ENCODE data around the gene TEKT5. TPM values are rescaled to one million over a fixed set of nuclear protein-coding genes. Genes with fewer than 3 reads are reported as not detected.

TEKT5 gene
- total RNA-seq, 1 experiment from 2014 or later: not detected

- Mint-ChIP-seq H3K9me3 (ENCODE audit: unreplicated experiment) (no peaks in the 10 kb centered on the region), H3K27me3 (ENCODE audit: insufficient read depth, unreplicated experiment) (no peaks in the 10 kb centered on the region), H3K27ac (ENCODE audit: unreplicated experiment) (no peak overlapping the region), H3K36me3 (ENCODE audit: insufficient read depth, unreplicated experiment) (peaks cover 9% of the 10 kb centered on the region), H3K4me3 (ENCODE audit: unreplicated experiment) (no peak overlapping the region), H3K4me1 (ENCODE audit: low read depth, unreplicated experiment) (peaks cover 12% of the 10 kb centered on the region)
- TF ChIP-seq CTCF (IDR thresholded peaks at IDR 0.05; ENCODE audit: insufficient read depth in 1 of 2, low read depth in 1 of 2, low read length in 1 of 2, severe bottlenecking in 1 of 2, unreplicated experiment in 1 of 2): no peak
- no peaks in the 10 kb centered on the region for H3K36me3 ChIP-seq (ENCODE audit: control insufficient read depth, insufficient read depth, low read length)
- no peak for DNase-seq
- BruUV-seq (replicated peaks): no TSS peak
- peaks cover 18% of the 10 kb centered on the region for H3K4me1 ChIP-seq
- ChIA-PET POLR2A (no interaction called here), CTCF (interaction anchor here (1.0 kb wide), 1 partner anchor 225 kb away, joined by 3 read pairs; no protein-coding TSS in a partner anchor)
- H3K4me3 ChIP-seq (ENCODE audit: low read depth, low read length): no peak overlapping the region
- no peaks in the 10 kb centered on the region for H3K27me3 ChIP-seq (replicated peaks; ENCODE audit: control insufficient read depth, insufficient read depth, low read length)
- no peaks in the 10 kb centered on the region for H3K9me3 ChIP-seq
- intact Hi-C loops (cut with micrococcal nuclease; ENCODE audit: unreplicated experiment): loop anchor here (5.0 to 10.0 kb wide), 3 partner anchors 75 to 173 kb away; no protein-coding TSS in a partner anchor
Measured at GRCh38 chr16:10740000-10740844, 45.5 kb upstream of the TEKT5 start.

DNA sequence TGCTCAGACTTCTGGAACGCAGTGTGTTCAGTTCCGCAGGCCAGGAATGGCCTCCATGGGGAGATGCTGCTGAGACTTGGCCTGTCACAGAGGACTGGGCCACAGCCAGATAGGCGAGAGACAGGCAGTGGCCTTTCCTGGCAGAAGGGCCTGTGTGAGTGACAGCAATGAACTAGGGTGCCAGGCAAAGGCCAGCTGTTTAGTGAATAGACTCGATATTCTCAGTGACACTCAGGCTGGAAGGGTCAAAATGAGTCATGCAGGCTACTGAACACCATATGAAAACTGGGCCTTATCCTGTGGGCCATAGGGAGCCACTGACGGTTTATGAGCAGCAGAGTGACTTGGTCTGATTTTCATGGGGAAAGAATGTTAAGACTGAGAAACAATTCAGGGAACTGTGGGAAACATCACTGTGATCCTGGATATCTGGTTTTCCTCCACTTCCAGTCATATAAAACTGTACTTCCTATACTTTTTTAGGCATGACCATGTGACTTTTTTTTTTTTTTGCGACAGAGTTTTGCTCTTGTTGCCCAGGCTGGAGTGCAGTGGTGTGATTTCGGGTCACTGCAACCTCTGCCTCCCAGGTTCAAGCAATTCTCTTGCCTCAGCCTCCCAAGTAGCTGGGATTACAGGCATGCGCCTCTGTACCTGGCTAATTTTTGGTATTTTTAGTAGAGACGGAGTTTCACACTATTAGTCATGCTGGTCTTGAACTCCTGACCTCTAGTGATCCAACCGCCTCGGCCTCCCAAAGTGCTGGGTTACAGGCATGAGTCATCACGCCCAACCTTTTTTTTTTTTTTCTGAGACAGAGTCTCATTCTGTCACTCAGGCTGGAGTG is 43.7 kb upstream of the TEKT5 start:
- CTCF ChIA-PET: interaction anchor here (0.7 kb wide), 1 partner anchor 176 kb away, joined by 4 read pairs; no protein-coding TSS in a partner anchor
- Mint-ChIP-seq H3K36me3 (ENCODE audit: insufficient read depth, unreplicated experiment) (no peaks in the 10 kb centered on the region), H3K9me3 (ENCODE audit: unreplicated experiment) (no peaks in the 10 kb centered on the region), H3K27ac (ENCODE audit: unreplicated experiment) (no peak overlapping the region), H3K4me3 (ENCODE audit: unreplicated experiment) (no peak overlapping the region), H3K4me1 (ENCODE audit: low read depth, unreplicated experiment) (peaks cover 6% of the 10 kb centered on the region), H3K27me3 (ENCODE audit: insufficient read depth, unreplicated experiment) (no peaks in the 10 kb centered on the region)
- POLR2A ChIA-PET: no interaction called here
- H3K4me3 ChIP-seq (ENCODE audit: low read depth, low read length): no peak overlapping the region
- H3K27me3 ChIP-seq (replicated peaks; ENCODE audit: control insufficient read depth, insufficient read depth, low read length): no peaks in the 10 kb centered on the region
- intact Hi-C loops (cut with micrococcal nuclease; ENCODE audit: unreplicated experiment): loop anchor here (5.0 to 10.0 kb wide), 3 partner anchors 74 to 171 kb away; no protein-coding TSS in a partner anchor
- no TSS peak for BruUV-seq (replicated peaks)
- no peak for TF ChIP-seq CTCF (IDR thresholded peaks at IDR 0.05; ENCODE audit: insufficient read depth in 1 of 2, low read depth in 1 of 2, low read length in 1 of 2, severe bottlenecking in 1 of 2, unreplicated experiment in 1 of 2)
- H3K4me1 ChIP-seq: peaks cover 18% of the 10 kb centered on the region
- DNase-seq: peak; percentile 33 to 59
- no peaks in the 10 kb centered on the region for H3K36me3 ChIP-seq (ENCODE audit: control insufficient read depth, insufficient read depth, low read length)
- H3K9me3 ChIP-seq: no peaks in the 10 kb centered on the region

- DNase-seq: peak; percentile 61 to 76
- H3K4me3 Mint-ChIP-seq (ENCODE audit: unreplicated experiment): no peak overlapping the region
- H3K36me3 Mint-ChIP-seq (ENCODE audit: insufficient read depth, unreplicated experiment): no peaks in the 10 kb centered on the region
- Histone ChIP-seq H3K9me3 (0 out of 2 replicates have a peak, but pooled peaks cover 6% of the 10 kb centered on the region), H3K4me3 (ENCODE audit: low read depth, low read length) (no peak overlapping the region), H3K36me3 (ENCODE audit: control insufficient read depth, insufficient read depth, low read length) (no peaks in the 10 kb centered on the region), H3K4me1 (peaks cover 18% of the 10 kb centered on the region), H3K27me3 (replicated peaks; ENCODE audit: control insufficient read depth, insufficient read depth, low read length) (no peaks in the 10 kb centered on the region)
- no peaks in the 10 kb centered on the region for H3K9me3 Mint-ChIP-seq (ENCODE audit: unreplicated experiment)
- TF ChIP-seq CTCF (IDR thresholded peaks at IDR 0.05; ENCODE audit: insufficient read depth in 1 of 2, low read depth in 1 of 2, low read length in 1 of 2, severe bottlenecking in 1 of 2, unreplicated experiment in 1 of 2): peak; percentile 84 to 94
- no peaks in the 10 kb centered on the region for H3K27me3 Mint-ChIP-seq (ENCODE audit: insufficient read depth, unreplicated experiment)
- POLR2A ChIA-PET: no interaction called here
- CTCF ChIA-PET: interaction anchor here (0.6 to 2.8 kb wide), 6 partner anchors 179 to 1354 kb away, joined by 3 to 29 read pairs (median 4); partner anchors contain the start of gene DEXI
- H3K27ac Mint-ChIP-seq (ENCODE audit: unreplicated experiment): no peak overlapping the region
- intact Hi-C loops (cut with micrococcal nuclease; ENCODE audit: unreplicated experiment): loop anchor here (1.0 to 10.0 kb wide), 5 partner anchors 72 to 223 kb away; partner anchors contain the start of gene EMP2
- BruUV-seq (replicated peaks): no TSS peak
- no peaks in the 10 kb centered on the region for H3K4me1 Mint-ChIP-seq (ENCODE audit: low read depth, unreplicated experiment)
Measured at GRCh38 chr16:10737068-10737625, 42.4 kb upstream of the TEKT5 start.

All from Caco-2 (cell line).